K562 (cell line): ENCODE measurements around the gene RGS3. TPM values are rescaled to one million over a fixed set of nuclear protein-coding genes. Genes with fewer than 3 reads are reported as not detected.
A peak's percentile ranks its signal among the peaks of the same experiment; 100 is the strongest.

Experiments
- CREB3L1 ChIP-seq: fragments of 450-650 bp; IDR thresholded peaks from 2 replicates; pipeline ENCODE4 v1.6.1; 2014; ENCODE audit warnings: low read depth, mild to moderate bottlenecking, moderate library complexity, borderline replicate concordance
- NEUROD1 ChIP-seq: fragments of 150-350 bp; IDR thresholded peaks from 2 replicates; pipeline ENCODE4 v1.6.1; 2014; ENCODE audit warnings: borderline replicate concordance, low read length, low read depth; ENCODE audit not compliant: partially characterized antibody
- PHF20 ChIP-seq: fragments of 450-650 bp; IDR thresholded peaks from 2 replicates; pipeline ENCODE4 v1.6.1; 2018; ENCODE audit not compliant: partially characterized antibody
- POLR2A ChIP-seq: fragments of 450-650 bp; conservative IDR thresholded peaks from 2 replicates; pipeline ENCODE4 v1.6.1; 2016
- PRMT5 ChIP-seq: sonication (generic); formaldehyde crosslinking; IDR thresholded peaks from 2 replicates; pipeline ENCODE4 v1.5.0; 2020; ENCODE audit warnings: missing genetic modification reagents
- RCOR1 ChIP-seq, 2 experiments: IDR thresholded peaks; 2 replicates each; pipeline ENCODE4 v1.6.1; 2012; ENCODE audit warnings: low read depth in 2 of 2, low read length in 2 of 2, borderline replicate concordance in 1 of 2, improper control_type of control experiment in 1 of 2
- TAF7 ChIP-seq: fragments of 450-650 bp; IDR thresholded peaks from 2 replicates; pipeline ENCODE4 v1.6.1; 2016; ENCODE audit warnings: missing genetic modification characterization, missing compliant biosample characterization
- TFE3 ChIP-seq: fragments of 450-650 bp; formaldehyde crosslinking; IDR thresholded peaks from 2 replicates; pipeline ENCODE4 v1.4.0; 2020; ENCODE audit warnings: mild to moderate bottlenecking, mixed read lengths
- U2AF1 ChIP-seq: fragments of 200-400 bp; formaldehyde crosslinking; optimal IDR thresholded peaks from 2 replicates; pipeline ENCODE3; 2017; ENCODE audit warnings: mild to moderate bottlenecking, low read depth, low read length, moderate library complexity
- VEZF1 ChIP-seq: fragments of 200-800 bp; sonication (Bioruptor generic); IDR thresholded peaks from 2 replicates; pipeline ENCODE4 v1.6.1; 2017; ENCODE audit warnings: missing genetic modification characterization, missing compliant biosample characterization
- ZBTB9 ChIP-seq: fragments of 450-650 bp; formaldehyde crosslinking; IDR thresholded peaks from 2 replicates; pipeline ENCODE4 v1.4.0; 2020; ENCODE audit warnings: mild to moderate bottlenecking, moderate library complexity
- ZNF407 ChIP-seq: fragments of 450-650 bp; IDR thresholded peaks from 2 replicates; pipeline ENCODE4 v1.6.1; 2016; ENCODE audit warnings: low read depth
- polyA plus RNA-seq, 8 experiments: library from polyadenylated mRNA; depleted of rRNA in 4 of 8; stranded (reverse) in 5 of 8; unstranded in 3 of 8; fragments of >200 nt; fragmentation: Nextera tagmentation in 2 of 8; fragmentation: Illumina TruSeq in 1 of 8; extraction: Ambion mirVana in 2 of 8; extraction: Trizol in 1 of 8; gene quantifications; 2 replicates each; pipeline versions ENCODE4 v1.2.1 to v1.2.3, GENCODE V29; 2011 to 2014; ENCODE audit warnings: inconsistent platforms in 1 of 8, missing spikeins in 1 of 8
- total RNA-seq, 7 experiments: library from RNA; depleted of rRNA in 6 of 7; stranded (reverse); fragments of >200 nt in 6 of 7; fragmentation: Illumina TruSeq in 2 of 7; extraction: Trizol in 2 of 7; gene quantifications; 2 replicates each; pipeline versions ENCODE4 v1.2.1 to v1.2.3, GENCODE V29; 2011 to 2021; ENCODE audit warnings: low replicate concordance in 1 of 7

RGS3 gene
- total and polyA plus RNA-seq, 9 of the 15 experiments (the other 6 are each of a cell fraction or from before 2014, with no cell fraction given), result 0.08 to 2.9 (median 0.95) TPM

- no peak for TF ChIP-seq ZNF407
- no peak for TF ChIP-seq PRMT5 (CRISPR knock-in tag)
- 0 out of 2 replicates have a peak, but pooled peaks have one; percentile 56 for TF ChIP-seq TAF7
- TF ChIP-seq U2AF1, result no peak
- peak; percentile 50; the same call in 1 of the 2 replicates for TF ChIP-seq ZBTB9 (CRISPR knock-in tag)
- TF ChIP-seq RCOR1 (IDR thresholded peaks at IDR 0.05; ENCODE audit: borderline replicate concordance in 1 of 2, low read depth in 2 of 2, low read length in 2 of 2), result peak in 1 of 2 experiments; percentile 29; a peak in 1 of 4 replicates
- no peak for TF ChIP-seq PHF20
- peak; percentile 72 for TF ChIP-seq NEUROD1
- 0 out of 2 replicates have a peak, but pooled peaks have one; percentile 7 for TF ChIP-seq VEZF1
- TF ChIP-seq TFE3 (CRISPR knock-in tag), result no peak
- no peak for TF ChIP-seq CREB3L1
- peak; percentile 79 for TF ChIP-seq POLR2A
These were observed 77.7 kb downstream of the RGS3 start (continued) for GRCh38 chr9:113541019-113541900.
